Stimulated activated naive CD8-positive, alpha-beta T cell treated with anti-CD3 and anti-CD28 coated beads, Interleukin-15, Interleukin-2, amounts not matched to agents 100 ng/mL and 50 ng/mL, for 24 hours (primary cell): Measurements from ENCODE around the gene MYO5B.
"Not testable (repeated sequence)": the region's sequence is repeated elsewhere in the genome, so short reads cannot be mapped to it uniquely, and the experiment has no call there.

Experiments
- H3K27ac Mint-ChIP-seq: one replicate; pipeline ENCODE4 v1.8.0; 2021; ENCODE audit warnings: mild to moderate bottlenecking, mixed read lengths
- H3K27me3 Mint-ChIP-seq: one replicate; pipeline ENCODE4 v1.8.0; 2021; ENCODE audit warnings: mixed read lengths
- H3K36me3 Mint-ChIP-seq: one replicate; pipeline ENCODE4 v1.8.0; 2021; ENCODE audit warnings: low read depth, mixed read lengths
- H3K4me1 Mint-ChIP-seq: one replicate; pipeline ENCODE4 v1.8.0; 2021; ENCODE audit warnings: low read depth, mixed read lengths
- H3K4me3 Mint-ChIP-seq: one replicate; pipeline ENCODE4 v1.8.0; 2021; ENCODE audit warnings: mild to moderate bottlenecking, mixed read lengths
- H3K9me3 Mint-ChIP-seq: one replicate; pipeline ENCODE4 v1.8.0; 2021; ENCODE audit warnings: mixed read lengths

The MYO5B gene

DNA sequence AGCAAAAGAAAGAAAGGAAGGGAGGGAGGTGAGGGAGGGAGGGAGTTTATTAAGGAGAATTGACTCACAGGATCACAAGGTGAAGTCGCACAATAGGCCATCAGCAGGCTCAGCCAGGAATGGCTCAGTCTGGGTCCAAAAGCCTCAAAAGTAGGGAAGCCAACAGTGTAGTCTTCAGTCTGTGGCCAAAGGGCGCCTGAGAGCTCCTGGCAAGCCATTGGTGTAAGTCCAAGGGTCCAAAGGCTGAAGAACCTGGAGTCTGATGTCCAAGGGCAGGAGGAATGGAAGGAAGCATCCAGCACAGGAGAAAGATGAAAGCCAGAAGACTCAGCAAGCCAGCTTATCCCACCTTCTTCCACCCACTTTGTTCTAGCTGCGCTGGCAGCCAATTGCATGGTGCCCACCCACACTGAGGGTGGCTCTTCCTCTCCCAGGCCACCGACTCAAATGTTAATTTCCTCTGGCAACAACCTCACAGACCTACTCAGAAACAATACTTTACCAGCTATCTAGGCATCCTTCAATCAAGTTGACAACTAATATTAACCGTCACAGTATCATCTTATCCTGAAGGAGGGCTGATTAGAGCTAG, 375.8 kb downstream of the MYO5B start:
- H3K4me1 Mint-ChIP-seq: peaks cover 78% of the 10 kb centered on the region
- H3K27me3 Mint-ChIP-seq: no peaks in the 10 kb centered on the region
- peak overlapping the region; percentile 55 for H3K4me3 Mint-ChIP-seq
- H3K27ac Mint-ChIP-seq: peak overlapping the region; percentile 59
- H3K36me3 Mint-ChIP-seq: peaks cover 21% of the 10 kb centered on the region
- H3K9me3 Mint-ChIP-seq: no peaks in the 10 kb centered on the region

DNA sequence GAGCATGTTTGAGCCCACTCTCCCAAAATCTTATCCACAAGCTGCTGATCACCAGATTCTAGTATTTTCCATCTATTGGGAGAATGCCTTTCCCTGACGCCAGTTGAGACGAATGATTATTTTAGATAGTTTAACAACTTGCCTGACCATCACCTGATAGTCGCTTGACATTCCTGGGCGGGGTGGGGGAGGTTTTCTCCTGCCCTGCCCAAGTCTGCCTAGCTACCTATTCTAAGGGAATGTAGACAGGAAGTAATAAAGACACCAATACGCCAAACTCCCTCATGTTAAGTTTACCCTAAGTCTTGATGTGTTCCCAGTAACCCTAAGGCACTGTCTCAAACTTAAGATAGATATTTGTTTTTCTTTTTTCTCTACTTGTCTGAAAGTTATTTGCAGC, 377.0 kb downstream of the MYO5B start:
- no peaks in the 10 kb centered on the region for H3K9me3 Mint-ChIP-seq
- no peak overlapping the region for H3K4me3 Mint-ChIP-seq
- H3K4me1 Mint-ChIP-seq: peaks cover 82% of the 10 kb centered on the region
- H3K27me3 Mint-ChIP-seq: no peaks in the 10 kb centered on the region
- no peak overlapping the region for H3K27ac Mint-ChIP-seq
- H3K36me3 Mint-ChIP-seq: peaks cover 21% of the 10 kb centered on the region

DNA sequence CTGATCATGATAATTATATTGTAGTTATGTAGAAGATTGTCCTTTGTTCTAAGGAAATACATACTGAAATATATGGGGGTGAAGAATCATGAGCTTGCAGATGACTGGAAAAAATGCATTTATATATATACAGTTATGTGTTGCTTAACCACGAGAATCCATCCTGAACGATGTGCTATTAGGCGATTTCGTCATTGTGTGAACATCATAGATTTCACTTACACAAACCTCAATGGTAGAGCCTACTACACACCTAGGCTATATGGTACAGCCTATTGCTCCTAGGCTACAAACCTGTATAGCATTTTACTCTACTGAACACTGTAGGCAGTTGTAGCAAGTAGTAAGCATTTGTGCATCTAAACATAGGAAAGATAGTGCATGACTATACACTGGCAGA, 379.0 kb downstream of the MYO5B start:
- H3K36me3 Mint-ChIP-seq: peaks cover 21% of the 10 kb centered on the region
- no peaks in the 10 kb centered on the region for H3K27me3 Mint-ChIP-seq
- H3K9me3 Mint-ChIP-seq: no peaks in the 10 kb centered on the region
- no peak overlapping the region for H3K4me3 Mint-ChIP-seq
- H3K27ac Mint-ChIP-seq: no peak overlapping the region
- peaks cover 84% of the 10 kb centered on the region for H3K4me1 Mint-ChIP-seq

DNA sequence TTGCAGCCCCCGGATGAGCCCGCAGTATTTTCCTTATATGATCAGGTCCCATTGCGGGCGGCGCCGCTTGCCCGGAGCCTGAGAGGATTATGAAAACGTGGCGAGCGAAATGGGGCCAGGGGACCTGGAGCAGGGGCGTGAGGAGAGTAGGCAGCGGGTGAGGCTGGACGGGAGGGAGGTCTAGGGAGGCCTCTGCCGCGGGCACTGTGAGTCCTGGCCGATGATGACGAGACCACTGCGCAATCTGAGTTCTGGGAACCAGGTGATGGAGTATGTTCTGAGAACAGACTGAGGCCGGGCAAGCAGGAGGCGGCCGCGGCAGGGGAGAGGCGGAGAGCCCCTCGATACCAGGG, 380.8 kb downstream of the MYO5B start:
- Mint-ChIP-seq H3K27me3 (no peaks in the 10 kb centered on the region), H3K9me3 (peaks cover 6% of the 10 kb centered on the region), H3K36me3 (peaks cover 33% of the 10 kb centered on the region), H3K4me1 (peaks cover 77% of the 10 kb centered on the region), H3K27ac (peak overlapping the region; percentile 96), H3K4me3 (peak overlapping the region; percentile 97)

DNA sequence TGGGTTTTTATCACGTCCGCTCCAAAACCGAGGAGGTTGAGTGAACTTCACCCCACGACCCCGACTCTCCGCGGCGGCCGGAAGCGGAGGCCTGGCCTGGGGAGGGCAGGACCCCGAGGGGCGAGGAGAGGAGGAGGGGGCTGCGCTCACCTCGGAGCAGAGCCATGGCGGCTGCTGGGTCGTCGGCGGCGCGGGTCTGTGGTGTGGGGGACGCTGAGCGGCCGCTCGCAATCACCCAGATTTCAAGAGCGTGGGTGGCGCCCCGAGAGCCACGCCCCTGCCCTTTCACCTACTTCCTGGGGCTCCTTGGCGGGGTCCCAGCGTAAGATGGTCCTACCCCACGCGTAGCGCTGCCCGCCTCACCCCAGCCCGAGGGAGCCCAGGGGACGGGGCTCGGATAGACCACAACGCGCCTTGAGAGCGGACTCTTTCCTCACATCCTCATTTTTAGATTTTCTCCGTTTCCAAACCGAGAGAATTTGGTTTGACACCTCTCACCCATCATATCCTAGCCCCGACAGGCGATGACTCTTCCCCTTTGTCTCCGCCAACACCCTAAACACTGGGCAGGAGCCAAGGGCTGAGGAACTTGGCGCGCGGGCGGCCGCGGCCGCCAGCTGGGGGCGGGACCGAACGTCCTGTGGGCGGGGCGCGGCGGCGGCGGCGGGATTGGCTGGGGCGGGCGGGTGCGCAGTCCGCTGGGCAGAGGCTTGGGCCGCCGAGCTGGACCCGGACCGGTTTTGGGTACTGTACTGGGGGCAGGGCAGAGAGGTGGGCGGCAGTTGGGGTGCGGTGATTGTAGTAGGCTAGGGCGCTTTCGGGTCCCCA, 381.4 kb downstream of the MYO5B start, which contains the start of gene ACAA2:
Gene ACAA2, minus strand, starts transcription at position 215 of the 828 bp plus-strand sequence. Its CDS starts 49 bp downstream, at position 166.
- peaks cover 71% of the 10 kb centered on the region for H3K4me1 Mint-ChIP-seq
- H3K36me3 Mint-ChIP-seq: peaks cover 37% of the 10 kb centered on the region
- peak within 1 kb of the TSS; percentile 97 for H3K4me3 Mint-ChIP-seq
- H3K27me3 Mint-ChIP-seq: no peaks in the 10 kb centered on the region
- H3K9me3 Mint-ChIP-seq: peaks cover 8% of the 10 kb centered on the region
- H3K27ac Mint-ChIP-seq: peak within 1 kb of the TSS; percentile 96

DNA sequence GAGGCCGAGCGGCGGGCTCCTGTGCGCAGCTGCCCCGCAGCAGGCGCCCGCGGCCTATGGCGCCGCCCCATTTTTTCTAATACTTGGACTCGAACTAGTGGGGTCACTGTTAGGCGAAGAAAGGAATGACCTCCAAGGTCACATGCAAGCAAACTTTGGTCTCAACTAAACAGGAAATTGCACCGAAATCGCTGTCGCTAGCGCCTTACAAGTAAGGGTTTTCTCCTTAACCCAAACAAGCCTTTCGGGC, 382.0 kb downstream of the MYO5B start:
- Mint-ChIP-seq H3K4me3 (peak overlapping the region; percentile 97), H3K27ac (peak overlapping the region; percentile 53), H3K9me3 (peaks cover 11% of the 10 kb centered on the region), H3K36me3 (peaks cover 37% of the 10 kb centered on the region), H3K27me3 (no peaks in the 10 kb centered on the region), H3K4me1 (peaks cover 66% of the 10 kb centered on the region)

DNA sequence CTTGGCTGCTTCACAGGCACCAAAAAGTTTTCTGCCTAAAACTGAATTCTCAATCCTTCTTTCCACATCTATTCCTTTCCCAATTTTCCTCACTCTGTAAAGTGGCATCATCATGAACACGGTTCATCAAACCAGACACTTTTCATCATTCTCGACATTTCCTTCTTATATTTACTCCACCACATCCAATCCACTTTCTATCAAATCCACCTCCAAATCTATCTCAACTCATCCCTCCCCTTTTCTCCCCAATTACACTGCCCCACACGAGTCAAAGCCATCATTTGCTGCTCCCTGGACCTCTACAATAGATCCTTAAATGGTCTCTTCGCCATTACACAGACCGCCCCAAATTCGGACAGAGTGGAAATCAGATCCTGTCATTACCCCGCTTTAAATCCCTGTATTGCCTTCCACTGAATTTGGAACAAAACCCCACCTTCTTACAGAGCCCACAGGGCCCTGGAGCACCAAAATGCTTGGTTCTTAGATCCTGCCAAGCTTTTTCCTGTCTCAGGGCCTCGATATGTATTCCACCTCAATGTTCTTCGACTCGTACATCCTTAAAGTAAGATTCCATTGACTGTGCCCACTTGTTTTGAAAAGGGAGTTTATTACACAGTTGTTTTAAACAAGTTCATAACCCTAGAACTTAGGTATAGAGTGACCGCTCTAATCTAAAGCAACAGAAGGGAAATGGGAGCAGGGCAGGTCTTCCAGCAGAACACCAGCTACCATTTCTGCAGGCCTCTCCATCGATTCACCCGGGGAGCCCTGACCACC, 382.5 kb downstream of the MYO5B start:
- Mint-ChIP-seq H3K27me3 (no peaks in the 10 kb centered on the region), H3K27ac (peak overlapping the region; percentile 53), H3K9me3 (peaks cover 11% of the 10 kb centered on the region), H3K36me3 (peaks cover 37% of the 10 kb centered on the region), H3K4me3 (peak overlapping the region; percentile 97), H3K4me1 (peaks cover 62% of the 10 kb centered on the region)

DNA sequence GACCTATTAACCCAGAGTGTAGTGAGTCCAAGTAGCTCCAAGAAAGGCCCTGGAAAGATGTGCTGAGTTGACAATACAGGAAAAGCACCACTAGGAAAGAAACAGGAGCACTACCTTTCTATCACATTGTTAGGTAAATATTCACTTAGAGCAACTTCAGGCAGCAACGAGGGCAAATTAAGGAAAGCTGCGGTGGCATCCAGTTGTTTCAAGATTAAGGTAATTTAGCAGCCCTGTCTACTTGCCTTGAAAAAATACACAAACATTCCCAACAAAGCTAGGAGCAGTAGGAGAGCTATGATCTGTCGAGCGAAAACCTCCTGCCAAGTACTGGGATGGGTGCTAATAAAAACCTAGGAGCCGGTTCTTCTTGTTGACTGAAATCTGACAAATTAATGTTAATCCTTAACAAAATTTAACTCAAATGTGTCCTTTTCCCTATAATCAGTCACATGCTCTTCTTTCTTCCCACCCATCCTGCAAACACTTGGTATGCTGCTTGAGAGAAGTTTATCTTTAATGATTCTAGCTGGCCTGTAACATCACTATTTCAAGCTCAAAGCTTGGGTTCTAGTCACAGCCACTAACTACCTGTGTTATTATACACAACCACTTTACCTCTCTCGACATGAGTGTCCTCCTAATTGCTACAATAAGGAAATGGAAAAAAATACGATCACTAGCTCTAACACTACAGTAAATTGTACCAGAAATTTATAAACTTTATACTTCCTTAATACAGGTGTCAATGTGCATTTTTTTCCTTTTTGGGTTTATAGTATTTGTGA, 383.6 kb downstream of the MYO5B start:
- Mint-ChIP-seq H3K36me3 (peaks cover 31% of the 10 kb centered on the region), H3K27ac (no peak overlapping the region), H3K4me1 (peaks cover 57% of the 10 kb centered on the region), H3K9me3 (peaks cover 11% of the 10 kb centered on the region), H3K4me3 (no peak overlapping the region), H3K27me3 (no peaks in the 10 kb centered on the region)

DNA sequence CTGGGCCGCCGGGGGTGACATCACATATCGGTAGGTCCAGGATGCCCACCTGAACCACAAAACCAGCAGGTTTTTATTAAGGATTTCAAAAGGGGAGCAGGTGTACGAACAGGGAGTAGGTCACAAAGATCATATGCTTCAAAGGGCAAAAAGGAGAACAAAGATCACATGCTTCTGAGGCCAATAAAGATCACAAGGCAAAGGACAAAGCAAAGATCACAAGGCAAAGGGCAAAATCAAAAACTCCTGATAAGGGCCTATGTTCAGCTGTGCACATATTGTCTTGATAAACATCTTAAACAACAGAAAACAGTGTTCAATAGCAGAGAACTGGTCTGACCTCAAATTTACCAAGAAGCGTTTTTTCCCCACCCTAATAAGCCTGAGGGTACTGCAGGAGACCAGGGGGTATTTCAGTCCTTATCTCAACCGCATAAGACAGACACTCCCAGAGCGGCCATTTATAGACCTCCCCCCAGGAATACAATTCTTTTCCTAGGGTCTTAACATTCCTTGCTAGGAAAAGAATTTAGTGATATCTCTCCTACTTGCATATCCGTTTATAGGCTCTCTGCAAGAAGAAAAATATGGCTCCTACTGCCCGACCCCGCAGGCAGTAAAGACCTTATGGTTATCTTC, 386.3 kb downstream of the MYO5B start:
- H3K27me3 Mint-ChIP-seq, H3K27ac Mint-ChIP-seq, H3K4me3 Mint-ChIP-seq: not testable (repeated sequence)
- Mint-ChIP-seq H3K36me3 (peaks cover 26% of the 10 kb centered on the region), H3K9me3 (peaks cover 11% of the 10 kb centered on the region), H3K4me1 (peaks cover 44% of the 10 kb centered on the region)

DNA sequence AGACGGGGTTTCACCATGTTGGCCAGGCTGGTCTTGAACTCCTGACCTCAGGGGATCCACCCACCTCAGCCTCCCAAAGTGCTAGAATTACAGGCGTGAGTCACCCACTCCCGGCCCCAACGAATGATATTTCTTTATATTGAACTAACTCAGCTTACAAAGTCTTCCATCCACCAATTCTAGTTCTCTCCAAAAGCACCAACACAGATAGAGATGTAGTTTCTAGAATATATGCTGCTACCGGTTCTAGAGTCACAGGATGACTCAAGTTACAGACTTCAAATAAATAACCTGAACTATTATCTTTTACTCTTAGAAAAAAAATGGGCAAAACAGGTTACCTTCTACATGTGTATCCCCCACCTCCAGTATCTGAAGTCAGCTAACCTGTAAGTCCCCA, 390.9 kb downstream of the MYO5B start:
- Mint-ChIP-seq H3K9me3 (peaks cover 4% of the 10 kb centered on the region), H3K4me3 (no peak overlapping the region), H3K36me3 (peaks cover 31% of the 10 kb centered on the region), H3K27me3 (no peaks in the 10 kb centered on the region), H3K27ac (no peak overlapping the region), H3K4me1 (peaks cover 12% of the 10 kb centered on the region)

DNA sequence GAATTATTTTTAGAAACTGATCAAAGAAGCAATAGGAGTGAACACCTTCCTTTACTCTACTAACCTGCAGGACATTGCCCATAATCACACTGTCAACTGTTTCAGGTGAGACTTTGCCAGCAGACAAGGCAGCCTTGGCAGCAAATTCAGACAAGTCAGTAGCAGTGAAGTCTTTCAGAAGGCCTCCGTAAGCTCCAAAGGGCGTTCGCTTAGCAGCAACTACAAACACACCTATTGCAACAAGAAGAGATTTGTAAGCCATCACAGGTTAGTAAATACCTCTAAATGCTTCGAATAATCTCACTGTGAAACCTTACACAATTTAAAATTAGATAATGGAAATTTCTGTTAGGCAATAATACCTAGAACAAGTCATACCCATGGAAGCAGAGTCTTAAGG, 392.3 kb downstream of the MYO5B start:
- Mint-ChIP-seq H3K27me3 (no peaks in the 10 kb centered on the region), H3K36me3 (peaks cover 25% of the 10 kb centered on the region), H3K4me3 (no peak overlapping the region), H3K4me1 (peaks cover 12% of the 10 kb centered on the region), H3K27ac (no peak overlapping the region), H3K9me3 (no peaks in the 10 kb centered on the region)

DNA sequence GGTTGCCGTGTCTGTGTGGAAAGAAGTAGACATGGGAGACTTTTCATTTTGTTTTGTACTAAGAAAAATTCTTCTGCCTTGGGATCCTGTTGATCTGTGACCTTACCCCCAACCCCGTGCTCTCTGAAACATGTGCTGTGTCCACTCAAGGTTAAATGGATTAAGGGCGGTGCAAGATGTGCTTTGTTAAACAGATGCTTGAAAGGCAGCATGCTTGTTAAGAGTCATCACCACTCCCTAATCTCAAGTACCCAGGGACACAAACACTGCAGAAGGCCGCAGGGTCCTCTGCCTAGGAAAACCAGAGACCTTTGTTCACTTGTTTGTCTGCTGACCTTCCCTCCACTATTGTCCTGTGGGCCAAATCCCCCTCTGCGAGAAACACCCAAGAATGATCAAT, 394.5 kb downstream of the MYO5B start:
- H3K27ac Mint-ChIP-seq, H3K4me3 Mint-ChIP-seq, H3K27me3 Mint-ChIP-seq, H3K9me3 Mint-ChIP-seq: not testable (repeated sequence)
- Mint-ChIP-seq H3K4me1 (peaks cover 23% of the 10 kb centered on the region), H3K36me3 (peaks cover 41% of the 10 kb centered on the region)

DNA sequence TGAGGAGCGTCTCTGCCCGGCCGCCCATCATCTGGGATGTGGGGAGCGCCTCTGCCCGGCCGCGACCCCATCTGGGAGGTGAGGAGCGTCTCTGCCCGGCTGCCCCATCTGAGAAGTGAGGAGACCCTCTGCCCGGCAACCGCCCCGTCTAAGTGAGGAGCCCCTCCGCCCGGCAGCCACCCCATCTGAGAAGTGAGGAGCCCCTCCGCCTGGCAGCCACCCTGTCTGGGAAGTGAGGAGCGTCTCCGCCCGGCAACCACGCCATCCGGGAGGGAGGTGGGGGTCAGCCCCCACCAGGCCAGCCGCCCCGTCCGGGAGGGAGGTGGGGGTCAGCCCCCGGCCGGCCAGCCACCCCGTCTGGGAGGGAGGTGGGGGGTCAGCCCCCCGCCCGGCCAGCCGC, 395.1 kb downstream of the MYO5B start:
- H3K9me3 Mint-ChIP-seq, H3K27me3 Mint-ChIP-seq, H3K4me3 Mint-ChIP-seq, H3K27ac Mint-ChIP-seq: not testable (repeated sequence)
- H3K4me1 Mint-ChIP-seq: peaks cover 23% of the 10 kb centered on the region
- peaks cover 48% of the 10 kb centered on the region for H3K36me3 Mint-ChIP-seq

DNA sequence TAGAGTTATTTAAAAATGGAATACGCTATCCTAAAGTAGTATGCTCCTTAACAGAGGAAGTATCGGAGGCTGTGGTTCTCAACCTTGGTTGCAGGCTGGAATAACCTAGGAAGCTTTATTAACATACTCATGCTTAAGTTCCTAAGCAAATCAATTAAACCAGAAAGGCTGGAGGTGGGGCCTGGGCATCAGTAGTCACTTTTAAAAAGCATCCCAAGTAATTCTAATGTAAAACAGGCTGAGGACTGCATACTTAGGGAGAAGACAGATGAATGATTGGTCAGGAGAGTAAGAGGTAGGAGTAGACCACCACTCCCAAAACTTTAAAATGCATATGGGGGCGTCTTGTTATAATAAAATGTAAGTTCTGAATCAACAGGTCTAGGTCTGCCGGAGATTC, 396.9 kb downstream of the MYO5B start:
- no peak overlapping the region for H3K27ac Mint-ChIP-seq
- H3K4me1 Mint-ChIP-seq: peaks cover 15% of the 10 kb centered on the region
- H3K9me3 Mint-ChIP-seq: no peaks in the 10 kb centered on the region
- peaks cover 51% of the 10 kb centered on the region for H3K36me3 Mint-ChIP-seq
- H3K27me3 Mint-ChIP-seq: no peaks in the 10 kb centered on the region
- no peak overlapping the region for H3K4me3 Mint-ChIP-seq
